Mesenchymal stem cell (in vitro differentiated cells and primary cell): ENCODE measurements around the gene SORCS1.

Experiments
- DNase-seq: peaks from one replicate; pipeline ENCODE4 v3.0.0-alpha.2; 2013
- H2AFZ ChIP-seq: one replicate; pipeline ENCODE4 v1.6.1; 2013; ENCODE audit warnings: low read depth, mild to moderate bottlenecking, control low read depth, inconsistent platforms, low read length, moderate library complexity
- H2AK5ac ChIP-seq: 2 replicates; pipeline ENCODE4 v1.6.1; 2013; ENCODE audit warnings: low read length, moderate library complexity, mild to moderate bottlenecking, inconsistent platforms; ENCODE audit not compliant: severe bottlenecking
- H2BK120ac ChIP-seq: one replicate; pipeline ENCODE4 v1.6.1; 2013; ENCODE audit warnings: low read depth, mild to moderate bottlenecking, inconsistent platforms, low read length, moderate library complexity
- H2BK12ac ChIP-seq, 2 experiments: one replicate each; pipeline ENCODE4 v1.6.1; 2013; ENCODE audit warnings: inconsistent platforms in 2 of 2, low read length in 2 of 2, mild to moderate bottlenecking in 2 of 2, moderate library complexity in 2 of 2, control low read depth in 1 of 2
- H2BK15ac ChIP-seq: one replicate; pipeline ENCODE4 v1.6.1; 2013; ENCODE audit warnings: mild to moderate bottlenecking, low read depth, inconsistent platforms; ENCODE audit not compliant: poor library complexity, severe bottlenecking
- H2BK5ac ChIP-seq: 2 replicates; pipeline ENCODE4 v1.6.1; 2013; ENCODE audit warnings: low read depth, mild to moderate bottlenecking, low read length, control low read depth, inconsistent platforms; ENCODE audit not compliant: poor library complexity, severe bottlenecking
- H3K14ac ChIP-seq, 2 experiments: one replicate each; pipeline ENCODE4 v1.6.1; 2013; ENCODE audit warnings: inconsistent platforms in 2 of 2, low read length in 2 of 2, control low read depth in 1 of 2, mild to moderate bottlenecking in 1 of 2, moderate library complexity in 1 of 2
- H3K18ac ChIP-seq, 2 experiments: one replicate each; pipeline ENCODE4 v1.6.1; 2013; ENCODE audit warnings: inconsistent platforms in 2 of 2, low read length in 2 of 2, control low read depth in 1 of 2, low read depth in 1 of 2, mild to moderate bottlenecking in 1 of 2
- H3K23ac ChIP-seq, 2 experiments: one replicate each; pipeline ENCODE4 v1.6.1; 2013; ENCODE audit warnings: inconsistent platforms in 2 of 2, low read length in 2 of 2, mild to moderate bottlenecking in 2 of 2, moderate library complexity in 2 of 2, control low read depth in 1 of 2
- H3K27ac ChIP-seq: 2 replicates; pipeline ENCODE4 v1.5.1; 2013; ENCODE audit warnings: mild to moderate bottlenecking, moderate library complexity, low read length, control low read depth, inconsistent platforms; ENCODE audit not compliant: poor library complexity, severe bottlenecking
- H3K27me3 ChIP-seq, 2 experiments: 2 replicates each; pipeline versions ENCODE4 v1.6.1 to v1.7.0; 2013; ENCODE audit warnings: low read length in 2 of 2, mild to moderate bottlenecking in 2 of 2, moderate library complexity in 2 of 2, control low read depth in 1 of 2, inconsistent platforms in 1 of 2; ENCODE audit not compliant: control insufficient read depth in 1 of 2, insufficient read depth in 1 of 2
- H3K36me3 ChIP-seq, 2 experiments: 2 replicates each; pipeline versions ENCODE4 v1.6.1 to v1.7.0; 2013; ENCODE audit warnings: low read length in 2 of 2, control low read depth in 1 of 2, inconsistent platforms in 1 of 2, low read depth in 1 of 2, mild to moderate bottlenecking in 1 of 2; ENCODE audit not compliant: insufficient read depth in 2 of 2, control insufficient read depth in 1 of 2
- H3K4ac ChIP-seq, 2 experiments: one replicate each; pipeline ENCODE4 v1.6.1; 2013; ENCODE audit warnings: inconsistent platforms in 2 of 2, low read length in 2 of 2, mild to moderate bottlenecking in 2 of 2, moderate library complexity in 2 of 2, control low read depth in 1 of 2, low read depth in 1 of 2
- H3K4me1 ChIP-seq: 2 replicates; pipeline ENCODE4 v1.6.1; 2013; ENCODE audit warnings: low read depth, low read length, control low read depth; ENCODE audit not compliant: control insufficient read depth, insufficient read depth
- H3K4me2 ChIP-seq: 2 replicates; pipeline ENCODE4 v1.6.1; 2013; ENCODE audit warnings: low read length, mild to moderate bottlenecking, inconsistent platforms; ENCODE audit not compliant: poor library complexity, severe bottlenecking
- H3K4me3 ChIP-seq, 2 experiments: 2 replicates each; pipeline versions ENCODE4 v1.5.1 to v1.7.0; 2013; ENCODE audit warnings: low read length in 2 of 2, mild to moderate bottlenecking in 2 of 2, control low read depth in 1 of 2, low read depth in 1 of 2; ENCODE audit not compliant: insufficient read depth in 1 of 2
- H3K79me1 ChIP-seq: replicated peaks from 2 replicates; pipeline ENCODE4 v1.6.1; 2013; ENCODE audit warnings: mild to moderate bottlenecking, control low read depth, low read length, inconsistent platforms; ENCODE audit not compliant: poor library complexity, severe bottlenecking
- H3K9ac ChIP-seq: 2 replicates; pipeline ENCODE4 v1.7.0; 2013; ENCODE audit warnings: mild to moderate bottlenecking, low read length, moderate library complexity
- H3K9me3 ChIP-seq: 2 replicates; pipeline ENCODE4 v1.7.0; 2013; ENCODE audit warnings: mild to moderate bottlenecking, low read length; ENCODE audit not compliant: control insufficient read depth
- H4K8ac ChIP-seq: one replicate; pipeline ENCODE4 v1.6.1; 2013; ENCODE audit warnings: inconsistent platforms, mild to moderate bottlenecking, low read length, moderate library complexity
- H4K91ac ChIP-seq: one replicate; pipeline ENCODE4 v1.6.1; 2013; ENCODE audit warnings: mild to moderate bottlenecking, low read length, inconsistent platforms
- WGBS: methylation state at CpG from one replicate; pipeline ENCODE4 v1.1.7; 2013; ENCODE audit warnings: mixed read lengths; 5-methylcytosine and 5-hydroxymethylcytosine counted together

Gene SORCS1

GRCh38 chr10:106780632-106781031, 383.9 kb downstream of the SORCS1 start:
- no peak overlapping the region for H2BK5ac ChIP-seq
- H3K23ac ChIP-seq: no peak overlapping the region
- 49% methylated on average over 3 of the region's 3 CpGs for WGBS
- H3K4me2 ChIP-seq: no peak overlapping the region
- no peak overlapping the region for H2BK120ac ChIP-seq
- H3K79me1 ChIP-seq: no peaks in the 10 kb centered on the region
- H3K9ac ChIP-seq: no peak overlapping the region
- H3K9me3 ChIP-seq: no peaks in the 10 kb centered on the region
- no peaks in the 10 kb centered on the region for H3K27me3 ChIP-seq
- no peak overlapping the region for H4K91ac ChIP-seq
- no peak overlapping the region for H2AFZ ChIP-seq
- H3K36me3 ChIP-seq: no peaks in the 10 kb centered on the region
- H2AK5ac ChIP-seq: no peak overlapping the region
- H3K14ac ChIP-seq: no peak overlapping the region
- H3K18ac ChIP-seq: no peak overlapping the region
- H3K27ac ChIP-seq: no peak overlapping the region
- no peak overlapping the region for H3K4me3 ChIP-seq
- no peak overlapping the region for H3K4ac ChIP-seq
- no peaks in the 10 kb centered on the region for H3K4me1 ChIP-seq
- no peak overlapping the region for H4K8ac ChIP-seq
- H2BK15ac ChIP-seq: no peak overlapping the region
- DNase-seq: no peak
- H2BK12ac ChIP-seq: no peak overlapping the region

- H3K4me3 ChIP-seq: no peak overlapping the region
- H3K4me1 ChIP-seq: no peaks in the 10 kb centered on the region
- H3K27me3 ChIP-seq: no peaks in the 10 kb centered on the region
- H3K79me1 ChIP-seq: no peaks in the 10 kb centered on the region
- no peak overlapping the region for H2AK5ac ChIP-seq
- no peak overlapping the region for H4K8ac ChIP-seq
- H3K9ac ChIP-seq: no peak overlapping the region
- H4K91ac ChIP-seq: no peak overlapping the region
- H2BK120ac ChIP-seq: no peak overlapping the region
- H3K9me3 ChIP-seq: no peaks in the 10 kb centered on the region
- H3K27ac ChIP-seq: no peak overlapping the region
- no peak overlapping the region for H2BK12ac ChIP-seq
- no peak overlapping the region for H3K23ac ChIP-seq
- H3K18ac ChIP-seq: no peak overlapping the region
- H2BK15ac ChIP-seq: no peak overlapping the region
- H2BK5ac ChIP-seq: no peak overlapping the region
- H3K14ac ChIP-seq: no peak overlapping the region
- no peak overlapping the region for H3K4ac ChIP-seq
- WGBS: 0% methylated on average over 1 of the region's 1 CpG
- DNase-seq: no peak
- no peaks in the 10 kb centered on the region for H3K36me3 ChIP-seq
- H2AFZ ChIP-seq: no peak overlapping the region
- H3K4me2 ChIP-seq: no peak overlapping the region
Measured at GRCh38 chr10:106777841-106778240, 386.7 kb downstream of the SORCS1 start.

- Histone ChIP-seq H3K18ac (no peak overlapping the region), H2BK5ac (no peak overlapping the region), H2AK5ac (no peak overlapping the region), H4K8ac (no peak overlapping the region), H3K79me1 (no peaks in the 10 kb centered on the region), H3K4ac (no peak overlapping the region), H3K9ac (no peak overlapping the region), H3K4me1 (no peaks in the 10 kb centered on the region), H2BK15ac (no peak overlapping the region), H3K27me3 (no peaks in the 10 kb centered on the region), H2BK120ac (no peak overlapping the region), H3K9me3 (no peaks in the 10 kb centered on the region), H4K91ac (no peak overlapping the region), H3K4me2 (no peak overlapping the region), H2AFZ (no peak overlapping the region), H3K36me3 (no peaks in the 10 kb centered on the region), H3K4me3 (no peak overlapping the region), H2BK12ac (no peak overlapping the region), H3K23ac (no peak overlapping the region), H3K14ac (no peak overlapping the region), H3K27ac (no peak overlapping the region)
- no peak for DNase-seq
- 77% methylated on average over 4 of the region's 4 CpGs for WGBS
Measured at GRCh38 chr10:106775127-106775526, 389.4 kb downstream of the SORCS1 start.

GRCh38 chr10:106772957-106773356, 391.5 kb downstream of the SORCS1 start:
- DNase-seq: no peak
- no peak overlapping the region for H3K27ac ChIP-seq
- H2AFZ ChIP-seq: no peak overlapping the region
- H3K14ac ChIP-seq: no peak overlapping the region
- no peaks in the 10 kb centered on the region for H3K9me3 ChIP-seq
- H3K27me3 ChIP-seq: no peaks in the 10 kb centered on the region
- H2BK120ac ChIP-seq: no peak overlapping the region
- H3K4ac ChIP-seq: no peak overlapping the region
- no peak overlapping the region for H3K23ac ChIP-seq
- no peak overlapping the region for H2BK5ac ChIP-seq
- no peak overlapping the region for H4K8ac ChIP-seq
- no peaks in the 10 kb centered on the region for H3K79me1 ChIP-seq
- H2AK5ac ChIP-seq: no peak overlapping the region
- H3K18ac ChIP-seq: no peak overlapping the region
- H3K36me3 ChIP-seq: no peaks in the 10 kb centered on the region
- H2BK12ac ChIP-seq: no peak overlapping the region
- no peak overlapping the region for H3K9ac ChIP-seq
- no peak overlapping the region for H3K4me3 ChIP-seq
- no peak overlapping the region for H4K91ac ChIP-seq
- no peak overlapping the region for H2BK15ac ChIP-seq
- WGBS: 27% methylated on average over 1 of the region's 2 CpGs
- no peaks in the 10 kb centered on the region for H3K4me1 ChIP-seq
- no peak overlapping the region for H3K4me2 ChIP-seq
